Cardiac fibroblast (primary cell): ENCODE results near the gene NPC2.

Source experiments
- DNase-seq, 2 donors: peaks; one replicate each; pipeline versions ENCODE4 v3.0.0 to v3.0.0-alpha.2; 2010; ENCODE audit warnings: low read depth in 2 of 2
- H3K4me3 ChIP-seq, 2 donors: replicated peaks in 1 of 2; 1 replicate in 1 of 2; 2 replicates in 1 of 2; pipeline ENCODE4 v1.5.1; 2011; ENCODE audit warnings: low read depth in 2 of 2, low read length in 2 of 2, mild to moderate bottlenecking in 2 of 2, moderate library complexity in 1 of 2
- TF ChIP-seq, protein P1 (sequence below): IDR thresholded peaks from one replicate; pipeline ENCODE4 v1.5.1; 2011; ENCODE audit warnings: low read depth, mild to moderate bottlenecking, low read length, inconsistent platforms

The NPC2 gene

DNA sequence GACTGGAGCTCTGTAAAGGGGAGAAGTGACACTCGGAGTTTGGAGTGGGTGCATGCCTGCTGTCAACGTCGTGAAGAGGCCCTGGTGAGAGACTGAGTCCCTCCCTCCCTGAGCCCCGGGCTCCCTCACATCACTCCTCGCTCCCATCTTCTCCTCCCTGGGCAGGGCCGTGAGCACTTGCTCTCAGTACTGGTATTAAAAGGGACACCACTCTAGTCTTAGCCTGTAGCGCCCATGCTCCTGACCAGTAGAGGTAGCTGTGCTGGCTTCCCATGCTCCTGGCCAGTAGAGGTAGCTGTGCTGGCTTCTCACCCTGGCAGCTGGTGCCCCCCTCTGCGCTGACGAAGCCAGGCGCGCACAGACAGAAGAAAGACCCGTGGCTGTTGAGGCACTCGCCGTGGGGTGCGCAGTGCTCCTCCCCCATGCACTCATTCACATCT lies 15.2 kb upstream of the NPC2 start:
- TF ChIP-seq, protein P1, sequence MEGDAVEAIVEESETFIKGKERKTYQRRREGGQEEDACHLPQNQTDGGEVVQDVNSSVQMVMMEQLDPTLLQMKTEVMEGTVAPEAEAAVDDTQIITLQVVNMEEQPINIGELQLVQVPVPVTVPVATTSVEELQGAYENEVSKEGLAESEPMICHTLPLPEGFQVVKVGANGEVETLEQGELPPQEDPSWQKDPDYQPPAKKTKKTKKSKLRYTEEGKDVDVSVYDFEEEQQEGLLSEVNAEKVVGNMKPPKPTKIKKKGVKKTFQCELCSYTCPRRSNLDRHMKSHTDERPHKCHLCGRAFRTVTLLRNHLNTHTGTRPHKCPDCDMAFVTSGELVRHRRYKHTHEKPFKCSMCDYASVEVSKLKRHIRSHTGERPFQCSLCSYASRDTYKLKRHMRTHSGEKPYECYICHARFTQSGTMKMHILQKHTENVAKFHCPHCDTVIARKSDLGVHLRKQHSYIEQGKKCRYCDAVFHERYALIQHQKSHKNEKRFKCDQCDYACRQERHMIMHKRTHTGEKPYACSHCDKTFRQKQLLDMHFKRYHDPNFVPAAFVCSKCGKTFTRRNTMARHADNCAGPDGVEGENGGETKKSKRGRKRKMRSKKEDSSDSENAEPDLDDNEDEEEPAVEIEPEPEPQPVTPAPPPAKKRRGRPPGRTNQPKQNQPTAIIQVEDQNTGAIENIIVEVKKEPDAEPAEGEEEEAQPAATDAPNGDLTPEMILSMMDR = peak; percentile 39
- H3K4me3 ChIP-seq = no peak overlapping the region
- peak in 1 of 2 donors; percentile 20 for DNase-seq

DNA sequence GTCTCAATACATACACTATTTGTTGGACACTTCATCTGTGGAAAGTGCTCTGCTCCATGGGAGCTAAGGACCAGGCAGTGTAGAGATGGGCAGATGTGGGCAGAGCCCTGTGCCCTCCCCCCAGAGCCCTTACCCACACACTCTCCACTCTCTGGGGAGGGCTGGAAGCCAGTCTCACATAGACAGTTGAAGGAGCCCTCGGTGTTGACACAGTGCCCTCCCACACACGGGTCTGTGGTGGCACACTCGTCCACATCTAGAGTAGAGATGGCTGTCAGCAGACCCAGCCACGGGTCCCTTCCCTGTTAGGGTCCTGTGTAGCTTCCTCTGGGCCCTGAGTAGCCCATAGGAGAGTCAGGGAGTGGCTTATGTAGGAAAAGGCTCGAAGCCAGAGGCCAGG lies 14.7 kb upstream of the NPC2 start:
- DNase-seq = no peak
- no peak overlapping the region for H3K4me3 ChIP-seq
- TF ChIP-seq, protein P1 = no peak

DNA sequence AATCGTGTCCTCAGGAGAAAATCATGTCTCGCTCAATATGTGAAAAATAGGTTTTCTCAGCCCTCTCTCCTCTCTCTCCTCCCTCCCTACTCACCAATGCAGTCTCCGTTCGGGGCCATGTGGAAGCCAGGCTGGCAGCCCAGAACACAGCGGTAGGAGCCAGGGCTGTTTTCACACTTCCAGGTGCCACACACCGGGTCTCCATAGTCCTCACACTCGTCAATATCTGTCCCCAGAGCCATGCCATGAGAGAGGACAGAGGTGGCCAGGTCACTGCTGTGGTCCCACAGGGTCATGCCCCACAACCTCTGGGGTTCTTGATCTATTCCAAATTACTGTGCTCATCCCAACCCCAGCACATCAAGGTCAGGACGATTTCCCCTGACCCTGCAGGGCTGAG lies 14.0 kb upstream of the NPC2 start:
- DNase-seq = no peak
- no peak overlapping the region for H3K4me3 ChIP-seq
- TF ChIP-seq, protein P1 = no peak

DNA sequence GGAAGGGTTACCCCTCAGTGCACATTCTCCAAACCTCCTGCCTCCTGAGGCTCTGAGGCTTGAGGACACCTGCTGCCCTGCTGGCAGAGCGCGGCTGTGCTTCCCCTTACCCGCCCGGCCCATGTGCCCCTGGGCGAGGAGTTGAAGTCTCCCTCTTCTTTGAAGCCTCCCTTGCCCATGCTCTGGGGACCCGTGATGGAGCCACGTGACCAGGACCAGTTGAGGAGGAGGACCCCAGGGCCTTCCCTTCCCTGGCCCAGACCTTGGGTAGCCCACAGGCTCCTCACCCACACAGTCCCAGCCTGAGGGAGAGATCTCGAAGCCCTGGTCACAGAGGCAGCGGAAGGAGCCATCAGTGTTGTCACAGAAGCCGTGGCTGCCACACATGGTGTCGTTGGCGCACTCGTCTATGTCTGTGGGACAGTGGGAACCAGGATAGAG lies 13.3 kb upstream of the NPC2 start:
- DNase-seq = no peak
- no peak overlapping the region for H3K4me3 ChIP-seq
- TF ChIP-seq, protein P1 = no peak

DNA sequence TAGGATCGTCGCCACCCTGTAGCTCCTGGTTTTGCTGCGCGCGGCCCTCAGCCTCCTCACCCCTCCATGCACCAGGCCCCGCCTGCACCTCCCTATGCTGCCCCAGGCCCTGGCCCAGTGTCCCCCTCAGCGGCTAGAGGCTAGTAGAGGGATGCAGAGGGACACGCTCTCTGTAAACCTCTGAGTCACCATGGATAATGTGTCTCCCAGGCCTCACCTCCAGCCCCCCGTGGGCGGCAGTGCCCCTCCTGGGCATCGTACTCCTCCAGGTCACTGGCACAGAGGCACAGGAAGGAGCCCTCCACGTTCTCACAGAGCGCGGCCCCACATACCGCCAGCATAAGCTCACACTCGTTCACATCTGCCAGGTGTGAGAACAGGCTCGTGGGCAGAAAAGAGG lies 12.7 kb upstream of the NPC2 start:
- TF ChIP-seq, protein P1 = no peak

DNA sequence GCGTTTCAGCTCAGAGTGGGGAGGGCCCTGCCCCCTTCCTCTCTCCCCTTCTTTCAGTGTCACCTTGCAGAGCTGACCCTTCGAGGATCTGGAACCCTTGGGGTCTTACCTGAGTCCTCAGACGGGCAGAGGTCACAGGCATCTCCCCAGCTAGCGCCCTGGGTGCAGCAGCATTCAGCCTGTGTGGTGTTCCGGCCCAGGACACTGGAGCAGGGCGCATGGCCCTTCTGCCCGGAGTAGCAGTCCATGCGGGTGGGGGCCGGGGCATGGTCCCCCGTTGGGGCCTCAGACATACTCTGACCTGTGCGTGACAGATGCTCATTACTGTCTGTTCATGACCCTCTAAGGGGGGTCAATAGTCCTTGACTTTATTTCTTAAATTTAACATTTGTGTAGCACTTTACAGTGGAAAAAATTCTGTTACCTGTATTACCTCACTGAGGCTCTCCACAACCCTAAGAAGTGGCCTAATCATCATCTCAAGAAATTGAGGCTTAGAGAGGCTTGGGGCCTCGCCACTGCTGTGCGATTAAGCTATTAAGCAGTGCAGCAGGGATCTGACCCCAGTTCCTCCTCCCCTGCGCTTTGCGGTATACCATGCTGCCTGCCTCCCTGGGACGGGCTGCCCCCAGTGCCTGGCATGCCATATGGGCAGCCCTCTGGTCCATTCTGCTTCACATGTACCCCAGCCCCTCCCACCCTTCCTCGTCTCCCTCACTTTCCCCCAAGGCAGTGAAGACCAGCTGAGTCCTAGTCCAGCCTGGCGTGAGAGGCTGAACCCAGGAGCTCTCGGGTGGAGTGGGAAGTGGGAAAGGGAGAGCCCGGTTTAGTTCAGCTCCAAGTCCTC lies 12.0 kb upstream of the NPC2 start:
- H3K4me3 ChIP-seq = no peak overlapping the region
- TF ChIP-seq, protein P1 = no peak
- DNase-seq = no peak

More for the DNA sequence above, 12.7 kb upstream of the NPC2 start:
- DNase-seq = no peak
- no peak overlapping the region for H3K4me3 ChIP-seq

DNA sequence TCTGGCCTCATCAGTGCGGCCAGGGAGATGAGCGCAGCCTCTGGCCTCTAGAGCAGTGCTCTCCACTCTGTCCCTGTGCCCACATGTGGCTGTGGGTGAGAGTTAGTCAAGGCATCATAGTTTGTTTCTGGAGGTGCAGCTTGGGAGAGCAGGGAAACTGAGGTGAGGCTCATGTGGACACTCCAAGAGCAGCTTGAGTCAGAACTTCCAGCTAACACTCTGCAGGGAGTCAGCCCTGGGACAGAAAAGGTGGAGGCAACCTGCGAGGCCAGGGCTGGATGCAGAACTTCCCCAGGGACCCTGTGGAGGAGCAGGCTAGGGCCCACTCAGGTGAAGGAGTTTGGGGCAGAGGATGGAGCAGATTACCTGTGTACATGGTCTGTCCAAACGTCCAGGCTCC lies 11.3 kb upstream of the NPC2 start:
- TF ChIP-seq, protein P1 = no peak
- H3K4me3 ChIP-seq = no peak overlapping the region
- DNase-seq = no peak
